Activated CD8-positive, alpha-beta memory T cell treated with anti-CD3 and anti-CD28 coated beads, Interleukin-2, amount 10 ng/mL, durations not matched to agents 7 days and 5 days (primary cell): ENCODE measurements around the gene BMAL1. TPM values are rescaled to one million over a fixed set of nuclear protein-coding genes. Genes with fewer than 3 reads are reported as not detected.

Experiments
- ATAC-seq: fragments of 150-1000 bp; cut with Tn5 transposase; one replicate; pipeline ENCODE4 v1.10.0; 2021; ENCODE audit warnings: moderate library complexity
- CTCF ChIA-PET: fragments of 350-600 bp; sonication (Branson Sonifier 250); formaldehyde crosslinking; loops from one replicate; lab custom pipeline; 2021; ENCODE audit warnings: antibody characterized with exemption; lab: Charles Lee
- DNase-seq: peaks from one replicate; pipeline ENCODE4 v3.0.0-alpha.2; 2020
- H3K27ac Mint-ChIP-seq: one replicate; pipeline ENCODE4 v1.8.0; 2021; ENCODE audit warnings: mild to moderate bottlenecking, mixed read lengths
- H3K27me3 Mint-ChIP-seq: one replicate; pipeline ENCODE4 v1.8.0; 2021; ENCODE audit warnings: mixed read lengths
- H3K36me3 Mint-ChIP-seq: one replicate; pipeline ENCODE4 v1.8.0; 2021; ENCODE audit warnings: mild to moderate bottlenecking, mixed read lengths
- H3K4me1 Mint-ChIP-seq: one replicate; pipeline ENCODE4 v1.8.0; 2021; ENCODE audit warnings: mixed read lengths
- H3K4me3 Mint-ChIP-seq: one replicate; pipeline ENCODE4 v1.8.0; 2021; ENCODE audit warnings: mild to moderate bottlenecking, moderate library complexity, mixed read lengths
- H3K9me3 Mint-ChIP-seq: one replicate; pipeline ENCODE4 v1.8.0; 2022; ENCODE audit warnings: low read depth, mixed read lengths
- total RNA-seq, 2 experiments: library from RNA; stranded (reverse); gene quantifications; one replicate each; pipeline ENCODE4 v1.2.3, GENCODE V29; 2021

The BMAL1 gene
- total RNA-seq, 2 experiments from 2014 or later, result 56.8 to 81.8 TPM

GRCh38 chr11:13316528-13316961 lies 39.0 kb downstream of the BMAL1 start:
- no peak overlapping the region for H3K27ac Mint-ChIP-seq

DNA sequence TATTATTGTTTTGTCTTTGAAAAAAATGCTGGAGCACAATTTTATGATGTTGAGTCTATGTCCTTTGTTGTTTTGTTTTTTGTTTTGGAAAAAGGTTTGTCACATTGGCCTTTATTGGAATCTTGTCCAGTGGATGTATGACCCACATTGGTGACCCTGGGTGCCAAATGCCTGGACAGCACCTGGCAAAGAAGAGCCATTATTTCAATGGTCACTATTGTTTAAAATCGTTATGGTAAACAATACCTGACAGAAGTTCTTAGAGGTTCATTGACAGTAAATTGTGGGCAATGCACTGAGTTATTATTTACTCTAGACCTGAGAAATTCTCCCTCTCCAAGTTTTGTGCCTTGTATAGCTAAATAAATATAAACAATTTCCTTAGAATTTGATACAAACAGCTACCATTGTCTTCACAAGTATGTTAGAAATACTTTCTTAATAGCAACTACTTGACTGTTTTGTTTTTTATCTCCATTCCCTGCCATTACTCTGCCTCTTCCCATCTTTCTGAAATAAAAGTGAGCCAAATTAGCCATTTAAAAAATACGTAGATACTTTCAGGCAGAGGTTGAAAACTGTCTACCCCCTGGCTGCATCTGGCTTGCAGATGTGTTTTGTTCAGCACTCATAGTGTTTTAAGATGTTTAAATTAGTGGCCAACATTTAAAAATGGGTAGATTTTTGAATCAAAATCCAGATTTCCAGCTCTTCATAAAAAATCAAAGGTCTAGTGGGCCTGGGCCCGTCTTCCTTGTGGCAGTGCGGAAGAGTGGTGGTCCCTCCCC lies 39.9 kb downstream of the BMAL1 start:
- CTCF ChIA-PET, result interaction anchor here (1.1 to 2.5 kb wide), 5 partner anchors 9 to 110 kb away, joined by 3 to 11 read pairs (median 5); no protein-coding TSS in a partner anchor
- peaks cover 75% of the 10 kb centered on the region for H3K4me1 Mint-ChIP-seq

More at GRCh38 chr11:13316528-13316961, 39.0 kb downstream of the BMAL1 start:
- Mint-ChIP-seq H3K27me3 (no peaks in the 10 kb centered on the region), H3K9me3 (no peaks in the 10 kb centered on the region), H3K36me3 (peaks cover 24% of the 10 kb centered on the region), H3K4me1 (peaks cover 71% of the 10 kb centered on the region), H3K4me3 (no peak overlapping the region)
- CTCF ChIA-PET, result interaction anchor here (1.4 to 3.7 kb wide), 3 partner anchors 13 to 19 kb away, joined by 3 to 20 read pairs (median 5); no protein-coding TSS in a partner anchor
- ATAC-seq (no peak), DNase-seq (no peak)

GRCh38 chr11:13318498-13319295 lies 41.1 kb downstream of the BMAL1 start:
- DNase-seq, result no peak
- peak overlapping the region; percentile 58 for H3K27ac Mint-ChIP-seq
- H3K4me1 Mint-ChIP-seq, result peaks cover 68% of the 10 kb centered on the region
- H3K9me3 Mint-ChIP-seq, result no peaks in the 10 kb centered on the region
- H3K36me3 Mint-ChIP-seq, result peaks cover 14% of the 10 kb centered on the region
- ATAC-seq, result peak; percentile 81
- H3K4me3 Mint-ChIP-seq, result peak overlapping the region; percentile 39
- H3K27me3 Mint-ChIP-seq, result no peaks in the 10 kb centered on the region
- CTCF ChIA-PET, result interaction anchor here (0.9 to 2.5 kb wide), 6 partner anchors 15 to 111 kb away, joined by 3 to 11 read pairs (median 4); no protein-coding TSS in a partner anchor

More for the DNA sequence above, 39.9 kb downstream of the BMAL1 start:
- H3K27me3 Mint-ChIP-seq, result no peaks in the 10 kb centered on the region
- no peak overlapping the region for H3K4me3 Mint-ChIP-seq
- DNase-seq, result no peak
- no peaks in the 10 kb centered on the region for H3K9me3 Mint-ChIP-seq
- peak overlapping the region; percentile 8 for H3K27ac Mint-ChIP-seq
- peaks cover 18% of the 10 kb centered on the region for H3K36me3 Mint-ChIP-seq
- no peak for ATAC-seq

- peaks cover 61% of the 10 kb centered on the region for H3K4me1 Mint-ChIP-seq
- H3K27me3 Mint-ChIP-seq, result no peaks in the 10 kb centered on the region
- CTCF ChIA-PET, result interaction anchor here (0.9 to 1.3 kb wide), 2 partner anchors 8 to 15 kb away, joined by 3 to 4 read pairs; no protein-coding TSS in a partner anchor
- no peaks in the 10 kb centered on the region for H3K9me3 Mint-ChIP-seq
- DNase-seq (no peak), ATAC-seq (no peak)
- no peak overlapping the region for H3K27ac Mint-ChIP-seq
- peaks cover 13% of the 10 kb centered on the region for H3K36me3 Mint-ChIP-seq
- no peak overlapping the region for H3K4me3 Mint-ChIP-seq
These were observed 43.1 kb downstream of the BMAL1 start for GRCh38 chr11:13320688-13321087.

GRCh38 chr11:13321431-13321830 lies 43.8 kb downstream of the BMAL1 start:
- DNase-seq (no peak), ATAC-seq (no peak)
- Mint-ChIP-seq H3K36me3 (peaks cover 15% of the 10 kb centered on the region), H3K4me3 (no peak overlapping the region), H3K27me3 (no peaks in the 10 kb centered on the region), H3K27ac (no peak overlapping the region), H3K9me3 (no peaks in the 10 kb centered on the region), H3K4me1 (peaks cover 53% of the 10 kb centered on the region)
- CTCF ChIA-PET, result interaction anchor here (1.4 to 2.1 kb wide), 2 partner anchors 17 to 35 kb away, joined by 3 to 5 read pairs; no protein-coding TSS in a partner anchor

GRCh38 chr11:13324141-13324540 lies 46.6 kb downstream of the BMAL1 start:
- Mint-ChIP-seq H3K4me3 (no peak overlapping the region), H3K9me3 (no peaks in the 10 kb centered on the region), H3K36me3 (peaks cover 27% of the 10 kb centered on the region), H3K27me3 (no peaks in the 10 kb centered on the region), H3K4me1 (peaks cover 38% of the 10 kb centered on the region), H3K27ac (no peak overlapping the region)
- ATAC-seq (no peak), DNase-seq (no peak)
- CTCF ChIA-PET, result interaction anchor here (1.4 kb wide), 1 partner anchor 8 kb away, joined by 3 read pairs; no protein-coding TSS in a partner anchor

DNA sequence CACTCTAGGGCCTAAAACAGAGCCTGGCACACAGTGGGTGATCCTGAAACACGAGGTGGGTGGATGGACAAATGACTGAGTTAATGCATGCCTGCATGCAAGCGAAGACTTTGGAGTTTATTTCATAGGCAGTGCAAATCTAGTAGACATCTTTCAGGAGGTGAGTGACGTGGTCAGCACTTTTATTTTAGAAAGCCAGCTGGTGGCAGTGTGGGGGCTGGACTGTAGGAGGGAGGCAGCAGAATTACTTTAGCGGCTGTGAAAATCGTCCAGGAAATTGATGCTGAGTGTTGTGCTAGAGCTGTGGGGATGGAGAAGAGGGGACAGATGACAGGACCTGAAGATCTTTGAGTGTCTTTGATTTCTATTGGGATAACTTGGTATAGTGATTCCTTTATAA lies 47.1 kb downstream of the BMAL1 start:
- Mint-ChIP-seq H3K4me1 (peaks cover 37% of the 10 kb centered on the region), H3K4me3 (no peak overlapping the region), H3K27me3 (no peaks in the 10 kb centered on the region), H3K36me3 (peaks cover 30% of the 10 kb centered on the region), H3K27ac (no peak overlapping the region), H3K9me3 (no peaks in the 10 kb centered on the region)
- no peak for ATAC-seq
- CTCF ChIA-PET, result interaction anchor here (1.4 kb wide), 1 partner anchor 8 kb away, joined by 3 read pairs; no protein-coding TSS in a partner anchor
- DNase-seq, result no peak

DNA sequence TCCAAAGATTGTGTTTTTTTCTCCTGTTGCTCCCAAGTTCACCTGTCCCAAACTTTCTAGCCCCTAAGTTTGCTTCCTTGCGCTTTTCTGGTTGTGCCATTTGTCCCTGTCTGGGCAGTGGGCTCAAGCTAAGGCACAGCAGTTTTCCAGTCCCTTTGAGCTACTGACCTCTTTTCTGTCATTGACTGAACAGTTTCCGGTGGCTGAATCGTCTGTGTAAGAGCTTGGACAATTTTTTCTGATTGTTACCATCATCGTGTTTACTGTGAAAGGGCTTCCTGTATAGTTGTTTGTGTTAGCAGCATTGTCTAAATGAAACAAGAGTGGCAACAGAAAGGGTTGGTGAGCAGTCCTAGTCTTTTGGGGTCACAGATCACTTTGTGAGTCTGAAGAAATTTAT lies 49.8 kb downstream of the BMAL1 start:
- ATAC-seq (no peak), DNase-seq (no peak)
- H3K27me3 Mint-ChIP-seq, result no peaks in the 10 kb centered on the region
- CTCF ChIA-PET, result interaction anchor here (1.5 to 1.7 kb wide), 2 partner anchors 7 to 14 kb away, joined by 3 to 9 read pairs; no protein-coding TSS in a partner anchor
- peaks cover 30% of the 10 kb centered on the region for H3K36me3 Mint-ChIP-seq
- no peak overlapping the region for H3K27ac Mint-ChIP-seq
- no peak overlapping the region for H3K4me3 Mint-ChIP-seq
- H3K9me3 Mint-ChIP-seq, result no peaks in the 10 kb centered on the region
- peaks cover 28% of the 10 kb centered on the region for H3K4me1 Mint-ChIP-seq

GRCh38 chr11:13328286-13328685 lies 50.7 kb downstream of the BMAL1 start:
- Mint-ChIP-seq H3K9me3 (no peaks in the 10 kb centered on the region), H3K27me3 (no peaks in the 10 kb centered on the region), H3K36me3 (peaks cover 27% of the 10 kb centered on the region), H3K4me3 (no peak overlapping the region), H3K4me1 (peaks cover 36% of the 10 kb centered on the region), H3K27ac (no peak overlapping the region)
- DNase-seq (no peak), ATAC-seq (no peak)
- CTCF ChIA-PET, result interaction anchor here (1.2 to 1.5 kb wide), 2 partner anchors 8 to 14 kb away, joined by 3 to 4 read pairs; no protein-coding TSS in a partner anchor

GRCh38 chr11:13329670-13330356 lies 52.2 kb downstream of the BMAL1 start:
- H3K9me3 Mint-ChIP-seq, result no peaks in the 10 kb centered on the region
- H3K4me1 Mint-ChIP-seq, result peaks cover 44% of the 10 kb centered on the region
- no peak for ATAC-seq
- no peak for DNase-seq
- H3K36me3 Mint-ChIP-seq, result peaks cover 18% of the 10 kb centered on the region
- CTCF ChIA-PET, result interaction anchor here (1.0 kb wide), 1 partner anchor 31 kb away, joined by 3 read pairs; no protein-coding TSS in a partner anchor
- no peaks in the 10 kb centered on the region for H3K27me3 Mint-ChIP-seq
- H3K4me3 Mint-ChIP-seq, result no peak overlapping the region
- no peak overlapping the region for H3K27ac Mint-ChIP-seq

GRCh38 chr11:13332124-13332523 lies 54.5 kb downstream of the BMAL1 start:
- CTCF ChIA-PET, result interaction anchor here (1.1 to 1.9 kb wide), 3 partner anchors 8 to 16 kb away, joined by 3 to 5 read pairs (median 5); no protein-coding TSS in a partner anchor
- ATAC-seq (no peak), DNase-seq (no peak)
- Mint-ChIP-seq H3K4me1 (peaks cover 60% of the 10 kb centered on the region), H3K36me3 (peaks cover 15% of the 10 kb centered on the region), H3K4me3 (no peak overlapping the region), H3K27me3 (no peaks in the 10 kb centered on the region), H3K9me3 (no peaks in the 10 kb centered on the region), H3K27ac (no peak overlapping the region)

- Mint-ChIP-seq H3K27ac (no peak overlapping the region), H3K36me3 (peaks cover 7% of the 10 kb centered on the region), H3K27me3 (no peaks in the 10 kb centered on the region), H3K4me1 (peaks cover 68% of the 10 kb centered on the region), H3K4me3 (no peak overlapping the region), H3K9me3 (no peaks in the 10 kb centered on the region)
- DNase-seq (no peak), ATAC-seq (no peak)
- CTCF ChIA-PET, result interaction anchor here (0.8 to 6.9 kb wide), 9 partner anchors 11 to 123 kb away, joined by 3 to 63 read pairs (median 8); no protein-coding TSS in a partner anchor
These were observed 55.9 kb downstream of the BMAL1 start for GRCh38 chr11:13333456-13333957.
